Neural crest cell (in vitro differentiated cells): ENCODE data around the gene PRKRA. TPM values are rescaled to one million over a fixed set of nuclear protein-coding genes. Genes with fewer than 3 reads are reported as not detected.
A peak's percentile ranks its signal among the peaks of the same experiment; 100 is the strongest.

Experiments
- DNase-seq: peaks from one replicate; pipeline ENCODE4 v3.0.0; 2021; ENCODE audit warnings: low read depth, mixed read lengths, low spot score
- H3K27ac Mint-ChIP-seq: one replicate; pipeline ENCODE4 v1.8.0; 2021; ENCODE audit warnings: mild to moderate bottlenecking, mixed read lengths; ENCODE audit not compliant: unreplicated experiment
- H3K27me3 Mint-ChIP-seq: 2 replicates; pipeline ENCODE4 v1.8.0; 2021; ENCODE audit warnings: low read depth, mild to moderate bottlenecking, mixed read lengths
- H3K36me3 Mint-ChIP-seq: 2 replicates; pipeline ENCODE4 v1.8.0; 2021; ENCODE audit warnings: low read depth, mild to moderate bottlenecking, mixed read lengths
- H3K4me1 Mint-ChIP-seq: 2 replicates; pipeline ENCODE4 v1.8.0; 2021; ENCODE audit warnings: mixed read lengths
- H3K4me3 Mint-ChIP-seq: one replicate; pipeline ENCODE4 v1.8.0; 2021; ENCODE audit warnings: mild to moderate bottlenecking, mixed read lengths
- H3K9me3 Mint-ChIP-seq: 2 replicates; pipeline ENCODE4 v1.8.0; 2021; ENCODE audit warnings: mixed read lengths
- CTCF ChIP-seq: fragments of 200-600 bp; sonication (generic); conservative IDR thresholded peaks from 2 replicates; pipeline ENCODE4 v1.5.0; 2021; ENCODE audit warnings: antibody characterized with exemption, mild to moderate bottlenecking
- long read RNA-seq: library from polyadenylated mRNA; unstranded; transcript quantifications from one replicate; pipeline ENCODE4 v2.0.0, GENCODE V29; 2020
- total RNA-seq: library from RNA; stranded (reverse); gene quantifications from 2 replicates; pipeline ENCODE4 v1.2.1, GENCODE V29; 2021

Gene PRKRA
- 91.9 and 96.3 TPM in 2 replicates for total RNA-seq
- long read RNA-seq, transcript PRKRA-203 (7 exons, 1,344 nt): minor isoform, 16 of 309 reads
- long read RNA-seq, transcript PRKRA-202 (9 exons, 1,616 nt): minor isoform, 9 of 309 reads
- long read RNA-seq, transcript PRKRA-201 (8 exons, 1,826 nt): major isoform, 242 of 309 reads
- long read RNA-seq, partial matches to known transcripts: 10 of 309 reads
- long read RNA-seq, other reads (novel, unspliced or antisense): 30 of 309 reads

GRCh38 chr2:178450774-178451525 is at the start of gene PRKRA, which contains the start of gene PJVK:
TSS of gene PRKRA (minus strand) at chr2:178451175. CDS start at chr2:178451030, 145 bp downstream.
TSS of gene PJVK (plus strand) at chr2:178451378. CDS start at chr2:178453410, 2,032 bp downstream.
- peaks cover 10% of the 10 kb centered on the region for H3K36me3 Mint-ChIP-seq
- peak within 1 kb of the TSS; percentile 100 for H3K27ac Mint-ChIP-seq
- TF ChIP-seq CTCF: no peak

GRCh38 chr2:178499640-178500039 is 48.7 kb upstream of the PRKRA start:
- Mint-ChIP-seq H3K36me3 (peaks cover 20% of the 10 kb centered on the region), H3K27ac (no peak overlapping the region), H3K9me3 (no peaks in the 10 kb centered on the region)

More at GRCh38 chr2:178450774-178451525, at the start of gene PRKRA, which contains the start of gene PJVK:
- no peaks in the 10 kb centered on the region for H3K9me3 Mint-ChIP-seq
- peak; percentile 98 for DNase-seq
- H3K27me3 Mint-ChIP-seq: no peaks in the 10 kb centered on the region
- H3K4me3 Mint-ChIP-seq: peak within 1 kb of the TSS; percentile 95
- H3K4me1 Mint-ChIP-seq: peaks cover 35% of the 10 kb centered on the region

GRCh38 chr2:178498137-178498536 is 47.2 kb upstream of the PRKRA start:
- Mint-ChIP-seq H3K4me1 (peaks cover 3% of the 10 kb centered on the region), H3K36me3 (peaks cover 20% of the 10 kb centered on the region)

More at GRCh38 chr2:178499640-178500039, 48.7 kb upstream of the PRKRA start:
- Mint-ChIP-seq H3K4me3 (no peak overlapping the region), H3K27me3 (no peaks in the 10 kb centered on the region), H3K4me1 (peaks cover 3% of the 10 kb centered on the region)
- DNase-seq: no peak
- TF ChIP-seq CTCF: no peak

GRCh38 chr2:178496049-178496448 is 45.1 kb upstream of the PRKRA start:
- H3K36me3 Mint-ChIP-seq: peaks cover 20% of the 10 kb centered on the region
- no peak for DNase-seq
- H3K9me3 Mint-ChIP-seq: no peaks in the 10 kb centered on the region
- peaks cover 3% of the 10 kb centered on the region for H3K4me1 Mint-ChIP-seq
- H3K27me3 Mint-ChIP-seq: no peaks in the 10 kb centered on the region
- peak overlapping the region; percentile 53 for H3K27ac Mint-ChIP-seq
- H3K4me3 Mint-ChIP-seq: no peak overlapping the region
- TF ChIP-seq CTCF: no peak

More at GRCh38 chr2:178498137-178498536, 47.2 kb upstream of the PRKRA start:
- H3K4me3 Mint-ChIP-seq: no peak overlapping the region
- no peak for TF ChIP-seq CTCF
- DNase-seq: no peak
- H3K9me3 Mint-ChIP-seq: no peaks in the 10 kb centered on the region
- no peaks in the 10 kb centered on the region for H3K27me3 Mint-ChIP-seq
- no peak overlapping the region for H3K27ac Mint-ChIP-seq

GRCh38 chr2:178491612-178492011 is 40.6 kb upstream of the PRKRA start:
- no peak for TF ChIP-seq CTCF
- Mint-ChIP-seq H3K9me3 (no peaks in the 10 kb centered on the region), H3K27me3 (no peaks in the 10 kb centered on the region), H3K36me3 (peaks cover 24% of the 10 kb centered on the region), H3K27ac (no peak overlapping the region), H3K4me1 (no peaks in the 10 kb centered on the region), H3K4me3 (no peak overlapping the region)
- DNase-seq: no peak
